H4 (cell line): Measurements from ENCODE around the gene ERBB3. TPM values are rescaled to one million over a fixed set of nuclear protein-coding genes. Genes with fewer than 3 reads are reported as not detected.

Source experiments
- DNase-seq: peaks from one replicate; pipeline ENCODE4 v3.0.0-alpha.2; 2015; ENCODE audit warnings: low spot score
- total RNA-seq: library from RNA; depleted of rRNA; stranded (reverse); fragments of >200 nt; shearing (Covaris generic); gene quantifications from 2 replicates; pipeline ENCODE4 v1.2.3, GENCODE V29; 2014

ERBB3 gene
- total RNA-seq, 1 experiment from 2014 or later, result 0.31 TPM

DNA sequence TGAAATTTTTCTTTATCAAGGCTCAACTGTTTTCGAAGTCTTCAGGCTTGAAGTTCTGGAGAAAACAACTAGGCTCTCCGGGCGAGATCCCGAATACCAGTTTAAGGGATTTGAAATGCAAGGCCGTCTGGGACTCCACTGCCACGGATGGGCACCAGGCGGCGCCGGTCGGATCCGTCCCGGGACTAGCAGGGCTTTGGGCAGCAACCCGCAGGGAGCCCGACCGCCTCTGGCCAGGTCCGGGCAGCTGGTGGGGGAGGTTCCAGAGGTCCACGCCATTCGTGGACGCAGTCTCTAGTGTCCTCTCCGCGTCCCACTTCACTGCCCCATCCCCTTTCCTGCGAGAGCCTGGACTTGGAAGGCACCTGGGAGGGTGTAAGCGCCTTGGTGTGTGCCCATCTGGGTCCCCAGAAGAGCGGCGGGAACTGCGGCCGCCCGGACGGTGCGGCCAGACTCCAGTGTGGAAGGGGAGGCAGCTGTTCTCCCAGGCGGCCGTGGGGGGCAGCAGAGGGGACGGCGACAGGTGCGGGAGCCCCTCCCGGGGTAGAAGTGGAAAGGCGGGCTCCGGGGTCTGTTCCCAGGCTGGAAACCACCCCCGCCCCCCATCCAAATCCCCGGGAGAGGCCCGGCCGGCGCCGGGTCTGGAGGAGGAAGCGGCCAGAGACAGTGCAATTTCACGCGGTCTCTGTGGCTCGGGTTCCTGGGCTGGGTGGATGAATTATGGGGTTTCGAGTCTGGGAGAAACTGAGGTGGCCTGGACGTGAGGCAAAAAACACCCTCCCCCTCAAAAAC, 838 bp upstream of the ERBB3 start:
- peak; percentile 64 for DNase-seq

DNA sequence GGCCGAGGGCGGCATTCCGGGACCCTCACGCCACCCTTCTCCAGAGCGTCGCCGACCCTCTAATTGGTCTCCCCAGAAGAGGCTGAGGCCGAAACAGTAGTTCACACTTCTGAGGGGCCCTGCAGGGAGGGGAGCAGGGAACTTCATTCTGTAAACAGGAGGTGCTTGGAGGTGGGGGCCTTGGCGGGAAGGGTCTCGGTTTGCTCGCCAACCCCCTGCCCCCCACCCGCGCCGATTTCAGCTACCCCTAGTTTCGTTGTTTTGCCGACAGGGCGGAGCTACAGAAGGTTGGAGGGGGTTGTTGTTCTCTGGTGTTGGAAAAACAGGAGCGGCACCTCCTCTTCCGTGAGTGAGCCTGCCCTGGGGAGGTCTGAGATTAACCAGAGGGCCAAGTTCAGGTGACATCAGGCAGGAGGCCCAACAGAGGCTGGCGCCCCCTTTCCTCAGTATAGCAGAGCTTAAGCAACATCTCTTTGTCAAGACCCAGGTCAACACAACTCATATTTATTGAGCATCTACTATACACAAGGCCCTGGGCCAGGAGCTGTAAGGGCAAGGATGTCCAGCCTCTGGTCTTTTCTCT, 682 bp downstream of the ERBB3 start:
- no peak for DNase-seq

DNA sequence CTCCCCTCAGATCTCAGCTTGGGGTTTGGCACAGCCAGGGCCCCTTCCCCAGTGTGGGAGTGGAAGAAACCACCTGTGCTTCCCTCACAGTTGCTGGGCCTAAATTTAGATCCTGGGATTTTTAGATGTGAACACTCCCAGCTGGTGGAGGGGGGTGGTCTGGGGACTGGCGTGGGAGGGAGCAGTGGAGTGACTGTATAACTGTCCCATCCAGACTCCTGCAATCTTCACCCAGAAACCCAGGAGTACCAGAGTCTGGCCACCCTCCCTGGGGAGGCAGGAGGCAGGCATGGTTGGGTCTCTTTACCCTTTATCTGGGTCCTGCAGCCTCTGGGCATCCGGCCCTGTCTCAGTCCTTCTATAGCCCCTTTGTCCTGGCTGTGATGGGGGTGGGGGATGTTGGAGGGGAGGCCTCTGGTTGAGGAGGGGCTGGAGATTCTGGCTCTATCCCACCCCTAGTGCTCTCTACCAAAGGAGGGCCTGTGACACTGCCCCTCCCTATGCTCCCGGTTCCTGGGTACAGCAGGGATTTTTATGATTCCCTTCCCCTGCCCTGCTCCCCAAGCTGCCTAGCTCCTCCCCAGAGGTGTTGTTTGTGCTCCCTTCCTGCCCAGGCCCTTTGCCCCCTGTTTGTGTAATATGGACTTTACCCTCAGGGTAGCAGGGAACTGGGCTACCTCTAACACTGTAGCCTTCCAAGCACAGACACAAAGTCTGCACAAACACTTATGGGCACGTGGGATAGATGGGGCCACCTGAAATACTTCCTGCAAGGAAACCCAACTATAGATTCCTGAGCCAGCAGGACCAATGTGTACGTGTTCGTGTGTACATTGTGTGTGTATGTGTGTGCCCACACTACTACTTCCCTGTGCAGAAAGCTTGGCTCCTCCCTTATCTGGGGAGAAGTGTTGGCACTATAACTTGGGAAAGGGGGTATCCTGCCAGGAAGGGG, 1.7 kb downstream of the ERBB3 start:
- no peak for DNase-seq

DNA sequence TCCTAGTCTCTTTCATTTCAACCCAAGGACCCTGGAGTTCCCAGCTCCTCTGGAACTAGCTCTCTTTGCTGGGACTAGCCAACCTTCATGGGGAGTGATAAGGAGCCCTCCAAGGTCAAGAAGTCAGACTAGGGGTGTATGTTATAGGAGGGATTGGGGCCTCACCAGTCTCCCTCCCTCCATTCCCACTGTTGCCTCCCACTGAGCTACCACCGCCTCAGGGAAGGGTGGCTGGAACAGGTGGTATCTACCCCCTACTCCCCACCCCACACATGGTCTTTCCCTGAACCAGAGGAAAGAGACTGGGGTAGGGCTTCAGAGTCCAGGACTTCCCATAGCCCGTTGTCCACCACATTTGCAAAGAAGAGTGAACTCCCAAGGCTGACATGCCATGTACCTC, 2.4 kb downstream of the ERBB3 start:
- no peak for DNase-seq

DNA sequence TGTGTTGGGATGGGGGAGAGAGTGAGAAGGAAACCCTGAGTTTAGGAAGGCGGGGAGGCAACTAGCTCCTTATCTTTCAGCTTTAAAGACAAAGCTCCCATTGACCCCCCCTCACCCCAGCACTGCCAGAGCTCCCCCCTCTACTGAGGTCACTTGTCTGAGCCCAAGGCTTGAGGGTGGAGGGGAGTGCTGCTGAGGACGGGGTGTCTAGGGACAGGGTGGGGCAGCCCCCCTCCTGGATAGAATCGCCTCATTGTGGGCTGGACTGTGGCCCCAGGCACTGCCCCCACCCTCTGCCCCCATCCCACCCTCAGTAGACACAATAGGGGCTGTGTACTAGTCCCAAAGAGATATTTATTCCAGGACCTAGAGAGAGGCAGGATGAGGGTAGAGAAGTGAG, 3.0 kb downstream of the ERBB3 start:
- no peak for DNase-seq

DNA sequence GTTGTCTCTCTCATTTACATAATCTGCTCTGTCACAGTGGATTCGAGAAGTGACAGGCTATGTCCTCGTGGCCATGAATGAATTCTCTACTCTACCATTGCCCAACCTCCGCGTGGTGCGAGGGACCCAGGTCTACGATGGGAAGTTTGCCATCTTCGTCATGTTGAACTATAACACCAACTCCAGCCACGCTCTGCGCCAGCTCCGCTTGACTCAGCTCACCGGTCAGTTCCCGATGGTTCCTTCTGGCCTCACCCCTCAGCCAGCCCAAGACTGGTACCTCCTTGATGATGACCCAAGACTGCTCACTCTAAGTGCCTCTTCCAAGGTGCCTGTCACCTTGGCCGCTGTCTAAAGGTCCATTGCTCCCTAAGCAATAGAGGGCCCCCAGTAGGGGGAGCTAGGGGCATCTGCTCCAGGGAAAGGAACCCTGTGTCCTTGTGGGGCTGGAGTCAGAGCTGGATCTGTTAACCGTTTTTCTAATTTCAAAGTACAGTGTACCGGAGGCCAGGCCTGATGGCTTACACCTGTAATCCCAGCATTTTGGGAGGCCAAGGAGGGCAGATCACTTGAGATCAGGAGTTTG, 5.1 kb downstream of the ERBB3 start:
- no peak for DNase-seq

DNA sequence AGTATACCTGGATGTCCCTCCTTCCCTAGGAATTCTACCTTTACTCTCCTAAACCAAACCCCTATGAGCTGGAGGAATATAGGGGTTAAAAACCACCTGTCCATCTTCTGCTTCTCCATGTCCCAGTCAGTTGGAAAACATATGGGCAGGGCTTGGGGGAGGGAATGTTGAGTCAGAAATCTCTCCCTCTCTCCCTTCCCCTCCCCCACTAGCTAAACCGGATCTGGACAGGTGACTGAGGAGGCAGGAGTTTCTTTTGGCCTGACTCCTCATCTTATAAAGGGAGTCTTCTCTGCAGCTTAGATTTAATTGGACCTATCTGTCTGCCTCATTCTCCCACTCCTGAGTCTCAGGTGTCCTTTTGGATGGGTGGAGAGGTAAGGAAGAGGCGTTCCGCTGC, 6.1 kb downstream of the ERBB3 start:
- DNase-seq, result no peak

DNA sequence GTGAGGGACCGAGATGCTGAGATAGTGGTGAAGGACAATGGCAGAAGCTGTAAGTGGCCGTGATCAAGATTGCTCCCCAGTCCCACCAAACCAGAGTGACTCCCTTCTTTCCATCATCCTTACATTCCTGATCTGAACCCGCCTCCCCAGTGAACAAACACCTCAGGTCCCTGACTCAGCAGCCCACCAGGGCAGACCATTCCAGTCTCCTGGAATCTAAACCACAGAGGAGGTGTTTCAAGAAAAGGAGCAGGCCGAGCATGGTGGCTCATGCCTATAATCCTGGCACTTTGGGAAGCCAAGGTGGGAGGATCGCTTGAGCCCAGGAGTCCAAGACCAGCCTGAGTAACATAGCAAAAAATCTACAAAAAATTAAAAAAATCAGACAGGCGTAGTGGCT, 6.6 kb downstream of the ERBB3 start:
- DNase-seq, result no peak

DNA sequence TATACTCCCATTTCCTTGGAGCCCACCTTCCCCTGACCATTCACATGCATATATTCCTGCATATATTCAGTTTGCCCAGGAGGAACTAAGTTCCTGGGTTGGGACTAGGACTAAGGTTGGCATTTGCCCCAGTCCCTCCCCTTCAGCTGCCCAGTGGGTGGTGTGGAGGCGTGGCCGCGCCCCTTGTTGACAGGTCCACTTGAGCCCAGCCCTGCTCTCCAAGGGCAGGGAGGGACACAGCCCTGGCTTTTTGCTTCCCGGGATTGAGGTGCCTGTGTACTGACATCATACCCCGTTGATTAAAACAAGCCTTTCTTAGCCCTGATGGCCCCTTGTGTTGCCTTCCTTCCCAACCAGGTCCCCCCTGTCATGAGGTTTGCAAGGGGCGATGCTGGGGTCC, 7.3 kb downstream of the ERBB3 start:
- DNase-seq, result no peak

DNA sequence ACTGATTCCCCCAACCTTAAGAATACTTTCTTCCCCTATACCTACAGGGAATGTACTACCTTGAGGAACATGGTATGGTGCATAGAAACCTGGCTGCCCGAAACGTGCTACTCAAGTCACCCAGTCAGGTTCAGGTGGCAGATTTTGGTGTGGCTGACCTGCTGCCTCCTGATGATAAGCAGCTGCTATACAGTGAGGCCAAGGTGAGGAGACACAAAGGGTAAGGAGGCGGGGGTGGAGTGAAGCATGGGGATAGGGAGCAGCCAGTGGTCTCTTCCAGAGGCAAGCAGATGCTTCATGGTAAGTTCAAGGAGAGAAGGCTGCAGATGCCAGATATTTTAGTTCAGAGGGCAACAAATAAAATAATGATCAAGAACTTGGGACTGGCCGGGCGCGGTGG, 17.8 kb downstream of the ERBB3 start:
- DNase-seq, result no peak

DNA sequence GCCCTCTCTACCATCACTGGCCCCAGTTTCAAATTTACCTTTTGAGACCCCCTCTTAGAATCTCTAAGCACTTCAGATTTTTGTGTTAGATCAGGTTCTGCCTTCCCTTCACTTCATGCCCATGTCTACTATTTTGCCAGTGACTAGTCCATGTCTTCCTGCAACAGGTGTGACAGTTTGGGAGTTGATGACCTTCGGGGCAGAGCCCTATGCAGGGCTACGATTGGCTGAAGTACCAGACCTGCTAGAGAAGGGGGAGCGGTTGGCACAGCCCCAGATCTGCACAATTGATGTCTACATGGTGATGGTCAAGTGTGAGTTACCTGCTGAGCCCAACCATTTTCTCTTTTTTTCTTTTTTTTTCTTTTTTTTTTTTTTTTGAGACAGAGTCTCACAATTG, 18.6 kb downstream of the ERBB3 start:
- DNase-seq, result no peak

DNA sequence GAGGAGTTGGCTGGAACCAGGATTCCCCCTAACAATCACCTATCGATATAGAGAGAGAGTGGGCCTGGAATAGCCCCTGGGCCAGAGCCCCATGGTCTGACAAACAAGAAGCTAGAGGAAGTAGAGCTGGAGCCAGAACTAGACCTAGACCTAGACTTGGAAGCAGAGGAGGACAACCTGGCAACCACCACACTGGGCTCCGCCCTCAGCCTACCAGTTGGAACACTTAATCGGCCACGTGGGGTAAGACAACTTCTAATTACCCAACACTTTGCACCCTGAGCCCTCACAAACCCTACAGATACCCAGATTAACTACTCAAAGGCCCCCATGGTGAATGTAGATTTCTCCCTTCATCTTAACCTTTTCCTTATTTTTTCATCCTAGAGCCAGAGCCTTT, 19.8 kb downstream of the ERBB3 start:
- no peak for DNase-seq

DNA sequence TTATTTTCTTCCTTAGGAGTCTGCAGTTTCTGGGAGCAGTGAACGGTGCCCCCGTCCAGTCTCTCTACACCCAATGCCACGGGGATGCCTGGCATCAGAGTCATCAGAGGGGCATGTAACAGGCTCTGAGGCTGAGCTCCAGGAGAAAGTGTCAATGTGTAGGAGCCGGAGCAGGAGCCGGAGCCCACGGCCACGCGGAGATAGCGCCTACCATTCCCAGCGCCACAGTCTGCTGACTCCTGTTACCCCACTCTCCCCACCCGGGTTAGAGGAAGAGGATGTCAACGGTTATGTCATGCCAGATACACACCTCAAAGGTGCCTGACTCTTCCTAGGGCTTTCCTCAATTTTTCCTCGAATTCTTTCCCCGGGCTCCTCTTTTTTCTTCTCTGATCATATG, 21.1 kb downstream of the ERBB3 start:
- DNase-seq, result no peak

DNA sequence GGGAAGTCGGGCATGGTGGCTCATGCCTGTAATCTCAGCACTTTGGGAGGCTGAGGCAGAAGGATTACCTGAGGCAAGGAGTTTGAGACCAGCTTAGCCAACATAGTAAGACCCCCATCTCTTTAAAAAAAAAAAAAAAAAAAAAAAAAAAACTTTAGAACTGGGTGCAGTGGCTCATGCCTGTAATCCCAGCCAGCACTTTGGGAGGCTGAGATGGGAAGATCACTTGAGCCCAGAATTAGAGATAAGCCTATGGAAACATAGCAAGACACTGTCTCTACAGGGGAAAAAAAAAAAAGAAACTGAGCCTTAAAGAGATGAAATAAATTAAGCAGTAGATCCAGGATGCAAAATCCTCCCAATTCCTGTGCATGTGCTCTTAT, 22.7 kb downstream of the ERBB3 start:
- DNase-seq, result no peak

DNA sequence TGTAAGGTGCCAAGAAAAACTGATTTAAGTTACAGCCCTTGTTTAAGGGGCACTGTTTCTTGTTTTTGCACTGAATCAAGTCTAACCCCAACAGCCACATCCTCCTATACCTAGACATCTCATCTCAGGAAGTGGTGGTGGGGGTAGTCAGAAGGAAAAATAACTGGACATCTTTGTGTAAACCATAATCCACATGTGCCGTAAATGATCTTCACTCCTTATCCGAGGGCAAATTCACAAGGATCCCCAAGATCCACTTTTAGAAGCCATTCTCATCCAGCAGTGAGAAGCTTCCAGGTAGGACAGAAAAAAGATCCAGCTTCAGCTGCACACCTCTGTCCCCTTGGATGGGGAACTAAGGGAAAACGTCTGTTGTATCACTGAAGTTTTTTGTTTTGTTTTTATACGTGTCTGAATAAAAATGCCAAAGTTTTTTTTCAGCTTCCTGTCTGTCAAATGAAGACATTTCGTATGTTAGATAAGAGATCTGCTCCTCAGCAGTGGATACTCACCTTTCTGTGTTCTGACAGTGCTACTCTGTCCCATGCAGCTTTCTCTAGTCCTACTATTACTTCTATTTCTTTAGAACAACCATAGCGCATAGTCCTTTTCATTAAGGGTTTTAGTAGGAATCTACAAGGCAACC, 23.2 kb downstream of the ERBB3 start:
- DNase-seq, result no peak

DNA sequence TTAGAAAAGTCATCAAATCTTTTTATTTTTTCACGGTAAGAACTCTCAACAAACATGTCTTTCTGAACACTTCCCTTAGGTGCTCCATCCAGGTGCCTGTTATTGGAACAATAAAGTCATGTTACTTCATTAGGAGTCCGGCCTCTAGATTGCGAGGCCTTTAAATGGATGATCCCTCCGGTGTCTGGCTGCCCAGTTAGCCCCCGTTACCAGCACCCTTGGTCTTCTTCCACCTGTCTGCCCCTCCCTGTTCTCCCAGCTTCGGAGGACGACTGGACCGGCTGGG, 23.8 kb downstream of the ERBB3 start:
- DNase-seq, result no peak

DNA sequence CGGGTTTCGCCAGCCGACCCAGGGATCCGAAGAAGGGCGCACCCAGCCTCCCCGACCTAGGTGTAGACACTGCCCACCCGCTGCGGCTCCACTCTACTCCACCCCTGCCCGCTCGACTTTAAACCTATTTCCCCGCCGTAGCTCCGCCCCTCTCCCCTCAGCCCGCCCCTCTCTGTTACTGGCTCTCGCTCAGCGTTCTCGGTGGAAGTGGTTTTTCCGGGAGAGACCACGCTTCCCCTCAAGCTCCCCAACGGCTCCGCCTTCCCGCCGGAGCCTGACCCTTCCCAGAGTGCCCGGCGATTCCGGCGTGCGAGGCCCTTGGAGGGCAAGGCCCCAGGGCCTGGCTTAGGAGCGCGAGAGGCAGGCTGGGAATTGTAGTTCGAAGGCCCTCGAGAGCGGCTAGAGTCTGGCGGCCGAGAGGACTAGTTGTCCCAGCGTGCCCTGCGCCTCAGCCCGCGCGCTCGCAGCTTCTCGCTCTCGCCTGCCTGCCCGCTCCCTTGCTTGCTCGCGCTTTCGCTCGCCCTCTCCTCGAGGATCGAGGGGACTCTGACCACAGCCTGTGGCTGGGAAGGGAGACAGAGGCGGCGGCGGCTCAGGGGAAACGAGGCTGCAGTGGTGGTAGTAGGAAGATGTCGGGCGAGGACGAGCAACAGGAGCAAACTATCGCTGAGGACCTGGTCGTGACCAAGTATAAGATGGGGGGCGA, 24.3 kb downstream of the ERBB3 start, which contains the start of gene PA2G4:
Gene PA2G4 (plus strand): TSS at position 451 of the 706 bp plus-strand sequence. CDS start 179 bp downstream, at position 630.
- DNase-seq, result peak; percentile 98

DNA sequence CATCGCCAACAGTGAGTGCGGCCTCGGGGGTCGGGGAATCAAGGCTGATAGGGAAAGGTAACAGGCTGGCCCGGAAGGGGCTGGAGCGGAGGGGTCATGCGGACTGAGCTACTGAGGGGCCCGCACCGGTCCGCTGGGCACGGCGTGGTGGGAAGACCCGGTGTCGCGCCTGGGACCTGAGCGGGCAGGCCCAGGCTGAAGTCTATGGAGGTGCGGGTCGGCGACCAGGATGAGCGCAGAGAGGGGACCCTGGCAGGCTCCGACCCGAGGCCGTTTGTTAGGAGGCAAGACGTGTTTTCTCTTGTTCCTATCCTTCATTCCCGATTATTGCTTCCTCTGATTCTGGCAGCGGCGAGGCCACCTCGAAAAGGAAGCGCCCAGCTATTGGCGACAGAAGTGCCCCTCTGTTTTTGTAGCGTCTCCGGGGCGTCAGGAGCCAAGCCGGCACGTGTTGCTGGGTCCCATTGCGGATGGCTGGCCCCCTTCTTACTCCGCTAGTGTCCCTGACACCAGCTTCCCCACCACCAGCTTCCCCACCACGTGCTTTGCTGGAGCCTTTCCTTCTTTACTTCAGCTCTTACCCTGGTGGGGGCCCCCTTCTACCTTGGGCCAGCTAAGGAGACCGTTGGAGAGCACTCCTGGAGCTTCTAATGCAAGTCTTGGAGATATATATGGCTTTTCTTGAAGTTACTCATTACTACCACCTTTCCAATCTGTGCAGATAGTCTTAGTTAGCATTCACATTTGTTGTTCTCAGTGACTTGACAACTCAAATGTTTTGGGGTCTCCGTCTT, 25.0 kb downstream of the ERBB3 start:
- DNase-seq, result no peak

DNA sequence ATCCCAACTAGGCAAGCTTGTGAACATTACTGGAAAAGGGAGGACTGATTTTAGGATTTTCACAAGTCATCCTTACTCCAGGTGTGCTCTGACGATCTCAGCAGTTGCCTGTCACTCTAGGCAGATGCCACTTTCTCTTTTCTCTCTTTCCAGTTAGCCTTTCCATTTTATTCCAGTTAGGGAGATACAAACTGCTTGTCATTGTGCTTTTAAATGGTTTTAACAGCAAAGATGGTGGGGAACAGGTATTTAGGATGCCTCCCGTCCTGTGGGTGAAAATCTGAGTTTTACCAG, 25.6 kb downstream of the ERBB3 start:
- no peak for DNase-seq

DNA sequence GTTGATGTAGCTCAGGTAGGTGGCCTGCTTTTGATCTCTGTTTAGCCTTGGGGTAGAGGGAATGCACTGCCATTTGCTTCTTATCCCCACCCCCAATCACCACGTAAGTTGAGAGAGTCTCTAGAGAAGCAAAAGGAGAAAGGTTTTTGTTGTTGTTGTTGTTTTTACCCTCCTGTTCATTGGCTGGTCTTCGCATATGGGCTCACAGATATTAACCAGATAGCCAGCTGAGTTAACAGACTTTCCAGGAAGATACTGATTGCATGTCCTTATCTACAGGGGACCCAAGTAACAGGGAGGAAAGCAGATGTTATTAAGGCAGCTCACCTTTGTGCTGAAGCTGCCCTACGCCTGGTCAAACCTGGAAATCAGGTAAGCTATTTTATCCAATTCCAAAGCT, 27.3 kb downstream of the ERBB3 start:
- DNase-seq, result no peak

DNA sequence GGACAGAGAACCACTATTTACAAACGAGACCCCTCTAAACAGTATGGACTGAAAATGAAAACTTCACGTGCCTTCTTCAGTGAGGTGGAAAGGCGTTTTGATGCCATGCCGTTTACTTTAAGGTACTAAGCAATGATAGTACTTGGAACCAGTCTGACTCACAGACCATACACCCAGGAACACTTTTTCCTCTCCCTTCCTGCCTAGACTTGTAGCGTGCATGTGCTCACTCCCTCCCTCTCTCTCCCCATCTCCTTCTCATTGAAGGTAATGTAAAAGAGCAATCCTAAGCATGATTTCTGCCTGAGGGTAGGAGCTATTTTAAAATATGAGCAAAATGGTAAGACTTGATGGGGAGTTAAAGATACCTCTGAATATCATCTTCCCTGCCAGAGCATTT, 30.6 kb downstream of the ERBB3 start:
- no peak for DNase-seq
